Measurements from ENCODE around the gene PANK3. TPM values are rescaled to one million over a fixed set of nuclear protein-coding genes. Genes with fewer than 3 reads are reported as not detected.

The PANK3 gene
- total and polyA plus RNA-seq, 4 donors = 10.9 to 79.4 (median 42.4) TPM

- no peak overlapping the region for H3K27ac ChIP-seq (ENCODE audit: low read depth in 1 of 2, low read length in 2 of 2)
- no peak for DNase-seq (ENCODE audit: low spot score)
- H3K9ac ChIP-seq (ENCODE audit: low read depth in 1 of 2, low read length in 2 of 2) = no peak overlapping the region
- TF ChIP-seq GABPA (IDR thresholded peaks at IDR 0.05 in 1 of 2, conservative IDR thresholded peaks at IDR 0.05 in 1 of 2) = no peak
- no peak for TF ChIP-seq ZBTB33 (IDR thresholded peaks at IDR 0.05)
- no peak for TF ChIP-seq ATF3 (IDR thresholded peaks at IDR 0.05)
- TF ChIP-seq FOXA1 (IDR thresholded peaks at IDR 0.05) = no peak
- no peak for TF ChIP-seq SP1 (IDR thresholded peaks at IDR 0.05)
- TF ChIP-seq RXRA (IDR thresholded peaks at IDR 0.05) = no peak
- no peak for TF ChIP-seq YY1 (IDR thresholded peaks at IDR 0.05)
- no peaks in the 10 kb centered on the region for H3K9me3 ChIP-seq (ENCODE audit: control insufficient read depth in 4 of 4, low read length in 3 of 4)
- peaks cover 1 to 24% (median 17%) of the 10 kb centered on the region in 4 donors for H3K4me1 ChIP-seq (ENCODE audit: control insufficient read depth in 4 of 4, insufficient read depth in 4 of 4, low read length in 3 of 4)
- H3K36me3 ChIP-seq (ENCODE audit: control insufficient read depth in 4 of 4, insufficient read depth in 3 of 4, low read depth in 1 of 4, low read length in 3 of 4) = no peaks in the 10 kb centered on the region
- no peak overlapping the region for H3K4me3 ChIP-seq (ENCODE audit: low read depth in 1 of 3, low read length in 3 of 3)
- no peaks in the 10 kb centered on the region for H3K27me3 ChIP-seq (ENCODE audit: control insufficient read depth in 4 of 4, insufficient read depth in 4 of 4, low read length in 3 of 4)
These were observed 23.3 kb upstream of the PANK3 start for GRCh38 chr5:168602517-168602916.

GRCh38 chr5:168601972-168602371, 22.8 kb upstream of the PANK3 start:
- no peak overlapping the region for H3K4me3 ChIP-seq (ENCODE audit: low read depth in 1 of 3, low read length in 3 of 3)
- no peak overlapping the region for H3K9ac ChIP-seq (ENCODE audit: low read depth in 1 of 2, low read length in 2 of 2)
- no peaks in the 10 kb centered on the region for H3K9me3 ChIP-seq (ENCODE audit: control insufficient read depth in 4 of 4, low read length in 3 of 4)
- TF ChIP-seq HNF4G (IDR thresholded peaks at IDR 0.05) = no peak
- no peak for TF ChIP-seq HNF4A (conservative IDR thresholded peaks at IDR 0.05)
- TF ChIP-seq FOXA2 (IDR thresholded peaks at IDR 0.05) = no peak
- no peak for TF ChIP-seq JUND (IDR thresholded peaks at IDR 0.05)
- TF ChIP-seq MAX (IDR thresholded peaks at IDR 0.05) = no peak
- TF ChIP-seq TAF1 (conservative IDR thresholded peaks at IDR 0.05) = no peak
- no peak for TF ChIP-seq NR2F2 (IDR thresholded peaks at IDR 0.05)
- no peak for TF ChIP-seq CTCF (IDR thresholded peaks at IDR 0.05; ENCODE audit: low read depth, low read length, missing input control)
- TF ChIP-seq ATF3 (IDR thresholded peaks at IDR 0.05) = no peak
- no peak for TF ChIP-seq RAD21 (IDR thresholded peaks at IDR 0.05)
- TF ChIP-seq GABPA (IDR thresholded peaks at IDR 0.05 in 1 of 2, conservative IDR thresholded peaks at IDR 0.05 in 1 of 2) = no peak
- TF ChIP-seq ZBTB33 (IDR thresholded peaks at IDR 0.05) = no peak
- no peak for TF ChIP-seq REST (IDR thresholded peaks at IDR 0.05)
- no peak for TF ChIP-seq RXRA (IDR thresholded peaks at IDR 0.05)
- TF ChIP-seq FOXA1 (IDR thresholded peaks at IDR 0.05) = no peak
- no peak for TF ChIP-seq YY1 (IDR thresholded peaks at IDR 0.05)
- no peak for TF ChIP-seq SP1 (IDR thresholded peaks at IDR 0.05)
- TF ChIP-seq EGR1 (IDR thresholded peaks at IDR 0.05; ENCODE audit: low read depth in 2 of 2) = no peak
- no peaks in the 10 kb centered on the region for H3K36me3 ChIP-seq (ENCODE audit: control insufficient read depth in 4 of 4, insufficient read depth in 3 of 4, low read depth in 1 of 4, low read length in 3 of 4)
- H3K27me3 ChIP-seq (ENCODE audit: control insufficient read depth in 4 of 4, insufficient read depth in 4 of 4, low read length in 3 of 4) = no peaks in the 10 kb centered on the region
- H3K27ac ChIP-seq (ENCODE audit: low read depth in 1 of 2, low read length in 2 of 2) = no peak overlapping the region
- H3K4me1 ChIP-seq (ENCODE audit: control insufficient read depth in 4 of 4, insufficient read depth in 4 of 4, low read length in 3 of 4) = peaks cover 1 to 30% (median 22%) of the 10 kb centered on the region in 4 donors
- DNase-seq (ENCODE audit: low spot score) = no peak
- WGBS = 93% methylated on average over 2 of the region's 2 CpGs

Measured in liver (tissue), 9 donors.